Endothelial cell of umbilical vein (primary cell): Measurements from ENCODE around the gene CTSH. TPM values are rescaled to one million over a fixed set of nuclear protein-coding genes. Genes with fewer than 3 reads are reported as not detected.
"Not testable (repeated sequence)": the region's sequence is repeated elsewhere in the genome, so short reads cannot be mapped to it uniquely, and the experiment has no call there.

Experiments
- BruUV-seq: library from RNA; stranded (reverse); fragments of 400-500 nt; replicated peaks from 2 replicates; lab custom pipeline; 2021; lab: Mats Ljungman, UMichigan
- CTCF ChIA-PET: fragments of 300-600, 350-600 bp; sonication (Branson Sonifier 250); formaldehyde crosslinking; loops from one replicate; lab custom pipeline; 2021; ENCODE audit warnings: antibody characterized with exemption, inconsistent platforms; lab: Charles Lee
- POLR2A ChIA-PET: fragments of 300-600, 350-600 bp; sonication (Branson Sonifier 250); formaldehyde crosslinking; loops from one replicate; lab custom pipeline; 2021; ENCODE audit warnings: antibody characterized with exemption, inconsistent platforms; lab: Charles Lee
- DNase-seq: peaks from one replicate; pipeline ENCODE4 v3.0.0-alpha.2; 2011; ENCODE audit warnings: low read depth, low spot score
- FAIRE-seq: peaks from 2 replicates; lab custom pipeline; 2011; peaks lifted over from hg19 to GRCh38; lab: Jason Lieb, UNC
- H2AFZ ChIP-seq: 2 replicates; pipeline ENCODE4 v1.6.0; 2012; ENCODE audit warnings: low read depth, low read length, control low read depth, inconsistent platforms
- H3K27ac ChIP-seq: 2 replicates; pipeline ENCODE4 v1.5.1; 2011; ENCODE audit warnings: low read depth, mild to moderate bottlenecking, control low read depth, low read length, moderate library complexity; ENCODE audit not compliant: insufficient read depth
- H3K27me3 ChIP-seq, 2 experiments: 2 replicates each; pipeline versions ENCODE4 v1.6.0 to v1.6.1; 2011; ENCODE audit warnings: low read length in 2 of 2, mixed read lengths in 1 of 2; ENCODE audit not compliant: control insufficient read depth in 2 of 2, insufficient read depth in 2 of 2
- H3K36me3 ChIP-seq, 2 experiments: 2 replicates in 1 of 2; 3 replicates in 1 of 2; pipeline ENCODE4 v1.5.1; 2011; ENCODE audit warnings: low read length in 2 of 2, mild to moderate bottlenecking in 1 of 2, moderate library complexity in 1 of 2; ENCODE audit not compliant: control insufficient read depth in 2 of 2, insufficient read depth in 2 of 2; ENCODE audit errors: extremely low read depth in 1 of 2
- H3K4me1 ChIP-seq: 3 replicates; pipeline ENCODE4 v1.5.1; 2011; ENCODE audit warnings: mild to moderate bottlenecking, low read length; ENCODE audit not compliant: control insufficient read depth, insufficient read depth; ENCODE audit errors: extremely low read depth
- H3K4me2 ChIP-seq: 2 replicates; pipeline ENCODE4 v1.6.1; 2011; ENCODE audit warnings: low read length, control low read depth, mixed read lengths; ENCODE audit not compliant: insufficient read depth
- H3K4me3 ChIP-seq, 3 experiments: fragments of 200-600 bp in 1 of 3; sonication (generic), shearing (Covaris generic) in 1 of 3; replicated peaks in 1 of 3; 2 replicates each; pipeline ENCODE4 v1.5.1; 2011 to 2016; ENCODE audit warnings: control low read depth in 3 of 3, low read length in 3 of 3, mild to moderate bottlenecking in 2 of 3, inconsistent platforms in 1 of 3, low read depth in 1 of 3, moderate library complexity in 1 of 3; ENCODE audit not compliant: insufficient read depth in 1 of 3
- H3K79me2 ChIP-seq: 2 replicates; pipeline ENCODE4 v1.6.0; 2012; ENCODE audit warnings: low read length, inconsistent platforms; ENCODE audit not compliant: control insufficient read depth, insufficient read depth
- H3K9ac ChIP-seq: replicated peaks from 2 replicates; pipeline ENCODE3; 2011; ENCODE audit warnings: low read length, control low read depth; ENCODE audit not compliant: insufficient read depth; ENCODE audit errors: extremely low read depth
- H3K9me1 ChIP-seq: replicated peaks from 3 replicates; pipeline ENCODE4 v1.6.0; 2011; ENCODE audit warnings: mild to moderate bottlenecking, low read length; ENCODE audit not compliant: control insufficient read depth, insufficient read depth; ENCODE audit errors: extremely low read depth
- H3K9me3 ChIP-seq: replicated peaks from 2 replicates; pipeline ENCODE4 v1.5.1; 2012; ENCODE audit warnings: low read length, inconsistent platforms; ENCODE audit not compliant: control insufficient read depth, insufficient read depth
- H4K20me1 ChIP-seq: replicated peaks from 2 replicates; pipeline ENCODE3; 2011; ENCODE audit warnings: mild to moderate bottlenecking, low read length; ENCODE audit not compliant: control insufficient read depth, insufficient read depth; ENCODE audit errors: extremely low read depth
- JUN ChIP-seq: IDR thresholded peaks from 2 replicates; pipeline ENCODE4 v1.6.1; 2011; ENCODE audit warnings: borderline replicate concordance, low read depth; ENCODE audit not compliant: insufficient read length, insufficient read depth
- MYC ChIP-seq: IDR thresholded peaks from one replicate; pipeline ENCODE4 v1.6.1; 2011; ENCODE audit warnings: mild to moderate bottlenecking, low read depth, low read length
- POLR2AphosphoS5 ChIP-seq: IDR thresholded peaks from 2 replicates; pipeline ENCODE4 v1.6.1; 2012; ENCODE audit warnings: low read depth, mild to moderate bottlenecking, control low read depth, low read length, moderate library complexity; ENCODE audit not compliant: insufficient read depth
- dilution Hi-C: fragments of 300-500 bp; cut with MboI; formaldehyde crosslinking; loops from one replicate; pipeline ENCODE4 v1.15.0; 2019; ENCODE audit warnings: low sequenced_read_pairs; ENCODE audit not compliant: extremely low pct_ligation_motif_present
- intact Hi-C: fragments of 100-400 bp; cut with micrococcal nuclease; formaldehyde crosslinking; loops from one replicate; pipeline ENCODE4 v1.10.0; 2022
- polyA plus RNA-seq, 4 experiments: library from polyadenylated mRNA; depleted of rRNA in 3 of 4; stranded (reverse) in 3 of 4; unstranded in 1 of 4; fragments of >200 nt; gene quantifications; 2 replicates each; pipeline versions ENCODE4 v1.2.1 to v1.2.3, GENCODE V29; 2011 to 2012; ENCODE audit warnings: missing spikeins in 1 of 4
- small RNA-seq: library from RNA; depleted of rRNA; stranded (forward); fragments of <200 nt; gene quantifications from one replicate; pipeline ENCODE3, GENCODE V24; 2012; ENCODE audit warnings: low replicate concordance, low read depth; ENCODE audit not compliant: insufficient read depth, insufficient read length
- total RNA-seq: library from RNA; stranded (reverse); gene quantifications from 2 replicates; pipeline ENCODE4 v1.2.3, GENCODE V29; 2021

CTSH gene
- total and polyA plus RNA-seq, 2 donors (not counting 3 experiments of a cell fraction or from before 2014, with no cell fraction given): 7.0 to 7.4 TPM

GRCh38 chr15:78872155-78872971 lies 72.5 kb downstream of the CTSH start, which contains the start of gene MORF4L1:
MORF4L1 (plus strand) TSS chr15:78872890; CDS start chr15:78873018, 128 bp downstream.
- H3K36me3 ChIP-seq: no peaks in the 10 kb centered on the region
- peaks cover 45% of the 10 kb centered on the region for H3K79me2 ChIP-seq
- peaks cover 18% of the 10 kb centered on the region for H4K20me1 ChIP-seq
- H3K4me3 ChIP-seq: peak within 1 kb of the TSS; percentile 83 to 97 (median 91)
- peak within 1 kb of the TSS; percentile 95 for H3K4me2 ChIP-seq
- H3K27me3 ChIP-seq: no peaks in the 10 kb centered on the region
- ChIA-PET CTCF (interaction anchor here (0.7 to 2.6 kb wide), 7 partner anchors 7 to 307 kb away, joined by 3 to 24 read pairs (median 4); partner anchors contain the start of genes ADAMTS7 and CHRNA5), POLR2A (interaction anchor here (0.6 to 1.8 kb wide), 5 partner anchors 8 to 593 kb away, joined by 3 to 14 read pairs (median 4); partner anchors contain the start of gene ADAMTS7)
- FAIRE-seq (peak; percentile 77), DNase-seq (peak; percentile 99)
- H3K27ac ChIP-seq: peak within 1 kb of the TSS; percentile 98
- H3K4me1 ChIP-seq: peaks cover 22% of the 10 kb centered on the region
- dilution Hi-C loops: no loop called here
- H3K9me1 ChIP-seq: no peaks in the 10 kb centered on the region
- peak within 1 kb of the TSS; percentile 97 for H3K9ac ChIP-seq
- H2AFZ ChIP-seq: peak within 1 kb of the TSS; percentile 86
- TF ChIP-seq POLR2AphosphoS5: no peak
- TF ChIP-seq JUN: no peak
- TF ChIP-seq MYC: no peak
- intact Hi-C loops: loop anchor here (2.0 kb wide), 1 partner anchor 116 kb away; no protein-coding TSS in a partner anchor
- BruUV-seq: TSS peak; percentile 51
- H3K9me3 ChIP-seq: no peaks in the 10 kb centered on the region

GRCh38 chr15:78871483-78872127 lies 73.2 kb downstream of the CTSH start:
- Histone ChIP-seq H4K20me1 (peaks cover 15% of the 10 kb centered on the region), H3K4me1 (peaks cover 21% of the 10 kb centered on the region), H2AFZ (peak overlapping the region; percentile 86), H3K4me3 (peak overlapping the region in 1 of 3 experiments; percentile 43), H3K79me2 (peaks cover 37% of the 10 kb centered on the region), H3K9ac (peak overlapping the region; percentile 61), H3K27ac (peak overlapping the region; percentile 80)
- H3K36me3 ChIP-seq, POLR2A ChIA-PET, DNase-seq, H3K27me3 ChIP-seq, H3K9me3 ChIP-seq, BruUV-seq, H3K4me2 ChIP-seq, H3K9me1 ChIP-seq, FAIRE-seq, dilution Hi-C loops: not testable (repeated sequence)
- CTCF ChIA-PET: interaction anchor here (0.7 to 2.6 kb wide), 3 partner anchors 11 to 61 kb away, joined by 3 to 24 read pairs (median 5); partner anchors contain the start of gene ADAMTS7
- intact Hi-C loops: loop anchor here (2.0 kb wide), 1 partner anchor 115 kb away; no protein-coding TSS in a partner anchor

Small RNAs within 50 kb of the gene (small RNA-seq; reads per million reads assigned to genes)
- not detected for gene RNU6-415P

Other genes with a start within 250 kb of the CTSH start
- gene ADAMTS7, start 133.6 kb downstream of the CTSH start, total RNA-seq: 56.4 and 64.7 TPM in 2 replicates
- gene ADAMTS7, start 133.6 kb downstream of the CTSH start, polyA plus RNA-seq: 49.6 and 58.5 TPM in 2 replicates
- gene MORF4L1, start 72.2 kb downstream of the CTSH start, total RNA-seq: 404 and 417 TPM in 2 replicates
- 135 and 164 TPM in 2 replicates for gene MORF4L1, start 72.2 kb downstream of the CTSH start, polyA plus RNA-seq
- gene RASGRF1, start 145.7 kb upstream of the CTSH start, total RNA-seq: not detected in 2 replicates
- gene RASGRF1, start 145.7 kb upstream of the CTSH start, polyA plus RNA-seq: 0.04 and 0.11 TPM in 2 replicates